RPMI7951 (cell line): Measurements from ENCODE around the gene ATP2B2. TPM values are rescaled to one million over a fixed set of nuclear protein-coding genes. Genes with fewer than 3 reads are reported as not detected.

Experiments
- DNase-seq: peaks from one replicate; pipeline ENCODE4 v3.0.0-alpha.2; 2012; ENCODE audit warnings: low read depth
- total RNA-seq: library from RNA; depleted of rRNA; stranded (reverse); fragments of >200 nt; shearing (Covaris generic); gene quantifications from 2 replicates; pipeline ENCODE4 v1.2.3, GENCODE V29; 2014

The ATP2B2 gene
- total RNA-seq, 1 experiment from 2014 or later: 0.72 TPM

GRCh38 chr3:10470120-10471053 lies 35.0 kb downstream of the ATP2B2 start:
- no peak for DNase-seq

DNA sequence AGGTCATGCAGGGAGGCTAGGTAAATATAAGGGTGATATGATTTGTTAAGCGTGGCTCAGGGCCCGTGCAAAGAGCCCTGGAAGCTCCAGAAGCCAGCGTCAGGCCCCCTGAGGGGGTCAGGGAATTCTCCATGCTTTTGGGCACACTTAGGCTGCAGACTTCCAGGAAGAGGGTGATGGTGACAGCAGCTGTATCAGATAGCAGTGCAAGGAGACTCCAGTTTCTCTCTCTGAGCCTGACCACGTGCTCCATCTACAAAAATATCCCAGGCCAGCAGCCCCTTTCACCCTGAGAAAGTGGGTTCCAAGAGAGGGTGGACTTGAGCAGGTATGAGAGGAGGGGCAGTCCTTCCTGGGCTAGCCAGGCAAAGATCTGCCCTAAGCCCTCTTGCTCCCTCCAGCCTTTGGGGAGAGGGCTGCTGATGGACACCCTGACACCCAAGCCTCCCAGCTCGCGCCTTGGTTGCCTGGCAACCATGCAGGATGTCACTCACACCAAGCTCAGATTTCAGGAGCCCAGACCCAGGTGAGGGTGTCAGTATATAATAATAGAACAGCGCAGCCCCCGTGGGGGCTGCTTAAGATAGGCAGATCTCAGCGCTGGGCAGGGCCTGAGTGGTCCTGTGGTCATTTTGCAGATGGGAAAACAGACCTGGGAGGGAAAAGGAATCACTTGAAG lies 35.8 kb downstream of the ATP2B2 start:
- no peak for DNase-seq

DNA sequence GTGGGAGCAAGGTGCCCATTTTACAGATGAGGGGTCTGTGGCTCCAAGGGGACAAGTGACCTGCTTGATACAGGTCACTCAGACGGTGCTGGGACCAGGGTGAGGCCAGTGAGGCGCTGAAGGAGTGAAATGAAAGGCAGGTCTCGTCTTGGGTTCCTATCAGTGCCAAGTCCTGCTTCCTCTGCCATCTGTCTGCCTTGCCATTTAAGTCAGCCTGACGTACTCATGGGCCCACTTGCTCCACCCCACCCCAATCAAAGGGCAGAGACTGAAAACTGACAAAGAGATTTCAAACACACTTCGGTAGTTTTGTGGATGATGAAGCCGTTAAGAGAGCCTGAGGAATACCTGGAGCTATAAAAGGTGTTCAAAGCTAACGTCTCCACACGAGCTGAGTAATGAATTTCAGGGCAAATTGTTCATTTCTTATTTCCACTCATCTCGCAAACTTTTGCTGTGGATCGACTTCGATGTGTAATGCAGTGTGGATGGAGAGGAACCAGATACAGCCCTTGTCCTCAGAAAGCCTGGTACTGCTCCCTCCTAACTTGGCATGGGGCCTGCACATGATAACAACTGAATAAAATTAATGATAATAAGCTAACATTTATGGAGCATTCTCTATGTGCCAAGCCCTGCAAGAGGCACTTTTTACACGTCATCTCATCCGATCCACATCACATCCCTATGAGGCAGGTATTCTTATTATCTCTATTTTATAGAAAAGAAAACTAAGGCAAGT lies 36.6 kb downstream of the ATP2B2 start:
- no peak for DNase-seq

DNA sequence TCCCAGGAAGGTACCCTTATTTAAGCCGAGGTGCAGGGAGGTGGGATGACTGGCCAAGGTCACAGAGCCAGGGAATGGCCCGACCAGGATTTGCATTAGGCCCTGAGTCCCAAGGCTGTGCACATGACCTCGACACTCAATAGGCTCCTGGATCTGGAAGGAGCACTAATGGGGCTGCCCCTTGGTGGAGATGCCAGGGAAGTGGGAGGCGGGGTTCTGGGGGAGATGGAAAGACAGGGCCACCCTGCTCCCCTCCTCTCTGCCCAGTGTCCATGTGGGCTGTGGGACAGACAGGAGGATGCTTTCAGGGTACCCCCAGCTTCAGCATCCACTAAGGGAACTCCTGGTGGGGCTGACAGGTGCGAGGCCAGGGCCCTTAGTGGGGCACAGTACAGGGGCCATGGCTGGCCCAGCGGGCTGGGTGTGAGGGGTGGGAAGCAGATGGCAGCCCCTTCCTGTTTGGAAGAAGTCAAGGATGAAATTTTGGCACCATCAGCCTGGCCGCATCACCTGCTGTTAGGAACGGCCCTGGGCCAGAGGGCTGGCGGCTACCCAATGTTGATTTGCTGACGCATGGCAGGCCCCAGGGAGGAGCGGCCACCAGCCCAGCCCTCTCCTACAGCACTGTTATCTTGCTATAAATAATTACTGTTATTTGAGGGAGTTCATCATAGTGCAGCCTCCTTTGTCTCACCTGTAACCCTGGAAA lies 37.3 kb downstream of the ATP2B2 start:
- DNase-seq: no peak

DNA sequence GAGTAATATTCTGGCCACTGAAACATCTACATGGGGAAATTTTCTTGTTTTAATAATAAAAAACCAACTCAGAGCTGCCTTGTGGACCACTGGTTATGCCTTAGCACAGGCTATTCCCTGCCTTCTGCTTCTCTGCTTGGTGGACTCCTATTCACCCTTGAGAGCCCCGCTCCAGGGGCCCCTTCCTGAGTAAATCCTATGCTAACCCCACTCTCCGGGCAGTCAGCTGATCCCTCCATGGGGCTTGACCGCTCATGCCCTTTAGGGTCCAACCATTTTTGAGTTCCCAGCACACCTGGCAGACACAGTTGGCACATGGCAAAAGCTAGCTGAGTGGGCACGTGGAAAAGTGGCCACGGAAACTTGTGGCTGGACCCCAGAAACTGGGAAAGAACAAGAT lies 38.2 kb downstream of the ATP2B2 start:
- no peak for DNase-seq

DNA sequence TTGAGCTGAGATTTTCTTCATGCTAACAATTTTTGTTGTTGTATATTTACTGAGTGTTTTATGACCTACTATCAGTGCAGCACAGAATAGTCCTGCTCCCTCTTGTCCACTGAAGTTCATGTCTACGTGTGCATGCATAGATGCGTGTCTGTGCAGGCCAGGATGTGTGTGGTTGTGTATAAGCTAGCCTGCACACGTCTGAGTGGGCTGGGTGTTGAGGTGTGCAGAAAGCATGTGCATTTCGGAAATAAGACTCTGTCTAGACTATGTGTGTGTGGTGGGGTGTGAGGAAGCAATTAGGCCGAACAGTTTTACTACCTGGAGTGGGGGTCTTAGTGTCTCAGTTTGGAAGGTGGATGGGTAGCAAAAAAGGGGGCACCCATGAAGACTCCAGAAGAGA lies 39.2 kb downstream of the ATP2B2 start:
- no peak for DNase-seq

GRCh38 chr3:10465161-10465560 lies 40.2 kb downstream of the ATP2B2 start:
- no peak for DNase-seq

DNA sequence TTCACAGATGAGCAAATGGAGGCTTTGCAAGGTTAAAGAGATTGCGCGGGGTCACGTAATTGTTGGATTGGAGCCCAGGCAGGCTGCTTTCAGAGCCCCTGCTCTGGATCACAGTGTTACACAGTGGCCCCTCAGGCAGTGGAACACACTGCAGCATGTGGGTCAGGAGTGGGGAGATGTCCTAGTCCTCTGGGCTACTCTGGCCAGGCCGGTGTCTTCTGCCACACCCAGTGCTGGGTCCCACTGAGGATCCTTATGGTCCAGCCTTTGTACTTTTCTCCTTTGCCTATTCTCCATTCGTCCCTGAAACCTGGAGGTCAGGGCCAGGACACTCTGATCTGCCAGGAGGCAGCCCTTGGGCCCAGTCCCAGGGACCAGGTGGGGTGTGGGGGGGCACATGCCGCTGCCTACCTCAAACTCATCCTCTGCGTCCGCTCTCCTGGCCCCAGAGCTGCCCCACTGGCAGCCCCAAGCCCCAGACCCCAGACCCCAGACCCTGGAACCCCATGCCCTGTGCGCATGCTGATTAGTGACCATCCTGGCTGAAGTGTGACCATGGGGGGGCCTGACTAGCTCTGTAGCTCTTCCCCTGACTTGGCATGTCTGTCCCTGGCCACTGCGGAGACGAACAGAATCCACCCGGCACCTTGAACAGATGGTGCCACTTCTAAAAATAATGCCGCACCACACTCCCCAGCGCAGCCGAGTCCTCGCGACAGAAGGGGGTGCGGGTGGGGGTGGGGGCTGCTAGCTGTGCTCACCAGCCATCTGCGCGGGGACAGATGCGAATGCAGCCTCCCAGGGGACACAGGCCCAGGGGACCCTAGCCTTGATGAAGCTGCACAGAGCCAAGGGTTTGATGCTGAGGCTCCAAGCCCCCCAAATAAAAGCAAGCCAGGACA lies 41.6 kb downstream of the ATP2B2 start:
- no peak for DNase-seq

- no peak for DNase-seq
Observed at GRCh38 chr3:10462641-10463532, 42.5 kb downstream of the ATP2B2 start.

DNA sequence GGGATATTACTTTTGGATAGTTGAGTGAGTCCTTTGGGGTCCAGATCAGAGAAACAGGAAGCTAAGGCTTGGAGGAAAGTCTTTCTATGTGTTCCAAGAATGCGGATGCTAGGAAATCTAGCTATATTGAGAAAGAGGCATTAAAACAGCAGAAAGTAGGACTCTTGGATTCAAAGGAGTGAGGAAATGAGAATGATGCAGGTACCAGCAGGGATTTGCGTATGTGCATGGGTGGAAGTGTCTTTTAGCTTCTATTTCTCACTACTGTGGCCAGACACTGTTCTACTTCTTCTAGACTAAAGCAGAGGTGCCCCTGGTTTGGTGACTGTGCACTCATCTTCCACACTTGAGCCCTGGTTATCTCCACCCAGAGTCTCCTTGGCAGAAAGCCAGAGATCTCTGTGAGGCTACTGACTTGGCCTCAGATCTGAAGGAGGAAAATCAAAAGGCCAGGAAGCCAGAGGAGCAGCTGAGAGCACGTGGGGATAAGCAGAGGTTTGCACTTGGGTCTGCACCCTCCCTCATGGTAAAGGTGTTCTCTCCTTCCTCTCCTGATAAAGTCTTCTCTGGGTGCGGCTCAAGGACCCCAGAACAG lies 44.3 kb downstream of the ATP2B2 start:
- no peak for DNase-seq

- DNase-seq: peak; percentile 82
Observed at GRCh38 chr3:10459954-10460754, 45.2 kb downstream of the ATP2B2 start.

- DNase-seq: no peak
Observed at GRCh38 chr3:10457560-10457959, 47.8 kb downstream of the ATP2B2 start.

- DNase-seq: no peak
Observed at GRCh38 chr3:10456981-10457380, 48.4 kb downstream of the ATP2B2 start.

DNA sequence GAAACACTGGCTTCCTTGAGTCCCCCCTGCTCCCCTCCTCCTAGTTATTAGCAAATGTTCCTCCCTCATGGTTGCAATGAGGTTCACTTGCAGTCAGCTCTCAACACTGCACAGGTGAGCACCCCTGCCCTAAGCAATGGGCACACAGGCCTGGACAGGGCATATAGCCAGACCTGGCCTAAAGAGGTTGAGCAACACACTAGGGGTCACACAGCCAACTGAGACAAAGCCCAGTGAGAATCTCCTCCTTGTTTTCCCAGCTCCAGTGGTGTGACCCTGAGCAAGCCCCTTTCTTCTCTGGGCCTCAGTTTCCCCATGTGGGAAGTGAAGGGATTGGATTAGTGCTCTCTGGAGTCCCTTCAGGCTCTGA lies 49.9 kb downstream of the ATP2B2 start:
- DNase-seq: no peak

DNA sequence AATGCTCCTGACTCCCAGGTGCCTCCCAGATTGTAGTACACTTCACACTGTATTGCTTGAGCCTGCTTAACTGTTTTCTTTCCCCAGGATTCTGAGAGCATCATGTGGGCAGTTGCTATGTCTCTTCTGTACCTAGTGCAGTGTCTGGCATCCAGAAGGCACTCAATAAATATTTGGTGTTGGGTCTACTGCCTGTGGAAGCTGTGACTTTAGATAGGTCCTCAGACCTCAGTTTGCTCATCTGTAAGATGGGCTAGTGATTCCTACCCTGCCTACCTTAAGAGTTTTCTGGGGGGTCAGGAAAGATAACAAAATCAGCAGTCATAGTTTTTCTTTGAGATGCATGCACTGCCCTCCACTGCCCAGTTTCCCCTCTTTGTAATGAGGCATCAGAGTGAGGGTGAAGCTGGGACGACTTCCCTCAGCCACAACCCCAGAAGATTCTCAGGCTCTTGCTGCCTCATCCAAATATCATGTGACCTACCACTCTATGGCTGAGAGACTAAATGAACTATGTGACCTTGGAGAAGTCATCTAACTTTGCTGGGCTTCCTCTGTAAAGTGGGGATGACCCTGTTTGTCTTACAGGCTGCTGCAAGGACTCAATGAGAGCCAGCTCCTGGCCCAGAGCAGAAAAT lies 50.4 kb downstream of the ATP2B2 start:
- DNase-seq: no peak

DNA sequence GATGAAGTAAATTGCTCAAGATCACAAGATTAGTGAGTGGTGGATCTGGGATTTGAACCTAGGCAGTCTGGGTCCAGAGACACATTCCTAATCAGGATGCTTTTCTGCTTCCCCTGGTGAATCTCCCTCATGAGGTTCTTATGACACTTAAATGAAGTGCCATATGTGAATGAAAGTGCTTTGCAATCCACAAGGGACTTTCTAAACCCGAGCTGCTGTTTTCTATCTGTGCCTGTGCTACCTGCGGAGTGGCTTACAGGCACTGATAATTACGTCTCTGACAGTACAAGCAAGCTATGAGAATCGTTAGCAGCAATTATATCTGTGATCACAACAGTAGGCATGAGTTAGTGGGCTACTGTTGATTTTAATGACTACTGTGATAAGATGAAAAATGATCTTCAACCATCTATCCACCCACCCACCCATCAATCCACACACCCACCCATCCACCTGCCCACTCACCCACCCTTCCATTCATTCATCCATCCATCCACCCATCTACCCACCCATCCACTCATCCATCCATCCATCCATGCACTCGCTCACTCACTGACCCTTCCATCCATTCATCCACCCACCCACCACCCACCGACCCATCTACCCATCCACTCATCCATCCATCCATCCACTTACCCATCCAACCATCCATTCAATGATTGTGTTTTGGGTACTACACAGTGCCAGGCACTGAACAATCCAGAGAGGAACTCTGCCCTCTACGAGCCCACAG lies 51.8 kb downstream of the ATP2B2 start:
- DNase-seq: no peak
